Gastroesophageal sphincter (tissue), 3 donors: ENCODE data around the gene KXD1.

Source experiments
- CTCF ChIP-seq, 4 experiments: fragments of 200-600 bp in 2 of 4; fragments of 450-650 bp in 2 of 4; sonication (generic) in 1 of 4; IDR thresholded peaks; one replicate each; pipeline ENCODE4 v1.5.1; 2017 to 2019; ENCODE audit warnings: antibody characterized with exemption in 4 of 4, mild to moderate bottlenecking in 2 of 4, moderate library complexity in 2 of 4
- EP300 ChIP-seq: sonication (generic); formaldehyde crosslinking; IDR thresholded peaks from one replicate; pipeline ENCODE4 v1.6.1; 2017; ENCODE audit warnings: antibody characterized with exemption, mild to moderate bottlenecking
- POLR2A ChIP-seq, 2 donors: fragments of 450-650 bp; IDR thresholded peaks; one replicate each; pipeline ENCODE4 v1.6.1; 2017; ENCODE audit warnings: antibody characterized with exemption in 2 of 2, mild to moderate bottlenecking in 2 of 2, moderate library complexity in 1 of 2
- POLR2AphosphoS5 ChIP-seq: sonication (generic); formaldehyde crosslinking; IDR thresholded peaks from one replicate; pipeline ENCODE4 v1.6.1; 2017; ENCODE audit warnings: antibody characterized with exemption

GRCh38 chr19:18531485-18531884 lies 26.2 kb upstream of the KXD1 start:
- TF ChIP-seq POLR2AphosphoS5, result no peak
- TF ChIP-seq CTCF (IDR thresholded peaks at IDR 0.05), result no peak
- TF ChIP-seq EP300, result no peak
- TF ChIP-seq POLR2A (IDR thresholded peaks at IDR 0.05), result no peak
